ENCODE data around the gene PLXNA2.

DNA sequence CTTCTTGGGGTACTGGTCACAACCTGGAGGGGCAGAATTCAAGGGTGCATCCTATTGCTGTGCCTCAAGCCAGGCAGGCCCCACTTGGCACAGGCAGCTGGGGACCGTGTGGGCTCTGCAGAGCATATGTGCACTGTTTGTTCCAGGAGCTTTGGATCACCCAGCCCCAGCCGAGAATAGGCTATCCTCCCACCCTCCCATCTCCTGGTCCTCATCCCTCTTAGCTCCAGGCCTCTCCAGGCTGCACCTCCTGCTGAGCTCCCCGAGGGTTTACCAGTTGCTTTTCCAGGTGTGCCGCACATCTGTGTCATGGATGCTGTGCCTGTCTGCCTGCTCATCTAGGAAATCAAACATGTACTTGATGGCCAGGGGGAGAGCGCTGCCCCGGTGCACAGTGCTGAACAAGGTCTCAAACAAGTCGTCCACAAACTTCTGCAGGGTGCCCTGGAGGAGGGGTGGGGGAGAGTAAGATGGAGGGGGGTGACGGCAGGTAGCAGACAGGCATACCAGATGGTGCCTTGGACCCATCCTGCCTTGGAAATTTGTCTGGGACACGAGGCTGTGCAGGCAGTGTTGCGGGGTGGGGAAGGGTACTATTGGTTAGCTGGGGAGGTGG lies 212.8 kb downstream of the PLXNA2 start:
- TF ChIP-seq, protein P1, sequence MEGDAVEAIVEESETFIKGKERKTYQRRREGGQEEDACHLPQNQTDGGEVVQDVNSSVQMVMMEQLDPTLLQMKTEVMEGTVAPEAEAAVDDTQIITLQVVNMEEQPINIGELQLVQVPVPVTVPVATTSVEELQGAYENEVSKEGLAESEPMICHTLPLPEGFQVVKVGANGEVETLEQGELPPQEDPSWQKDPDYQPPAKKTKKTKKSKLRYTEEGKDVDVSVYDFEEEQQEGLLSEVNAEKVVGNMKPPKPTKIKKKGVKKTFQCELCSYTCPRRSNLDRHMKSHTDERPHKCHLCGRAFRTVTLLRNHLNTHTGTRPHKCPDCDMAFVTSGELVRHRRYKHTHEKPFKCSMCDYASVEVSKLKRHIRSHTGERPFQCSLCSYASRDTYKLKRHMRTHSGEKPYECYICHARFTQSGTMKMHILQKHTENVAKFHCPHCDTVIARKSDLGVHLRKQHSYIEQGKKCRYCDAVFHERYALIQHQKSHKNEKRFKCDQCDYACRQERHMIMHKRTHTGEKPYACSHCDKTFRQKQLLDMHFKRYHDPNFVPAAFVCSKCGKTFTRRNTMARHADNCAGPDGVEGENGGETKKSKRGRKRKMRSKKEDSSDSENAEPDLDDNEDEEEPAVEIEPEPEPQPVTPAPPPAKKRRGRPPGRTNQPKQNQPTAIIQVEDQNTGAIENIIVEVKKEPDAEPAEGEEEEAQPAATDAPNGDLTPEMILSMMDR (IDR thresholded peaks at IDR 0.05): no peak
- no peak for TF ChIP-seq EZH2 (IDR thresholded peaks at IDR 0.05; ENCODE audit: borderline replicate concordance, insufficient read depth, low read depth, low read length, poor library complexity, severe bottlenecking)
